Endothelial cell of umbilical vein (primary cell): ENCODE results near the gene REEP3.

Experiments
- CTCF ChIP-seq, 2 donors: IDR thresholded peaks; 1 replicate in 1 of 2; 2 replicates in 1 of 2; pipeline ENCODE4 v1.5.1; 2011; ENCODE audit warnings: low read length in 2 of 2, mild to moderate bottlenecking in 2 of 2, moderate library complexity in 2 of 2, control low read depth in 1 of 2, inconsistent platforms in 1 of 2, low read depth in 1 of 2; ENCODE audit not compliant: insufficient read depth in 1 of 2; ENCODE audit errors: extremely low read depth in 1 of 2
- EZH2 ChIP-seq: IDR thresholded peaks from 2 replicates; pipeline ENCODE4 v1.6.1; 2012; ENCODE audit warnings: borderline replicate concordance, low read depth, mild to moderate bottlenecking, moderate library complexity, low read length, inconsistent platforms; ENCODE audit not compliant: severe bottlenecking
- GATA2 ChIP-seq: IDR thresholded peaks from 2 replicates; pipeline ENCODE4 v1.7.0; 2011; ENCODE audit warnings: low read depth, mild to moderate bottlenecking, moderate library complexity, mixed read lengths, low read length; ENCODE audit not compliant: insufficient read length, insufficient read depth
- JUN ChIP-seq: IDR thresholded peaks from 2 replicates; pipeline ENCODE4 v1.6.1; 2011; ENCODE audit warnings: borderline replicate concordance, low read depth; ENCODE audit not compliant: insufficient read length, insufficient read depth
- MAX ChIP-seq: IDR thresholded peaks from 2 replicates; pipeline ENCODE4 v1.6.1; 2011; ENCODE audit not compliant: insufficient read depth, insufficient read length
- MYC ChIP-seq: IDR thresholded peaks from one replicate; pipeline ENCODE4 v1.6.1; 2011; ENCODE audit warnings: mild to moderate bottlenecking, low read depth, low read length
- POLR2A ChIP-seq: IDR thresholded peaks from 2 replicates; pipeline ENCODE4 v1.6.1; 2012; ENCODE audit warnings: low read depth, mild to moderate bottlenecking, control low read depth, low read length
- POLR2AphosphoS5 ChIP-seq: IDR thresholded peaks from 2 replicates; pipeline ENCODE4 v1.6.1; 2012; ENCODE audit warnings: low read depth, mild to moderate bottlenecking, control low read depth, low read length, moderate library complexity; ENCODE audit not compliant: insufficient read depth

GRCh38 chr10:63562857-63563256 is 41.7 kb downstream of the REEP3 start:
- TF ChIP-seq POLR2AphosphoS5 (no peak), POLR2A (no peak), GATA2 (no peak), CTCF (IDR thresholded peaks at IDR 0.05; ENCODE audit: extremely low read depth in 1 of 2, insufficient read depth in 1 of 2, low read depth in 1 of 2, low read length in 2 of 2) (no peak), EZH2 (no peak), JUN (no peak), MAX (no peak), MYC (no peak)
